Bronchial epithelial cell (primary cell): ENCODE measurements around the gene NKIRAS1. TPM values are rescaled to one million over a fixed set of nuclear protein-coding genes. Genes with fewer than 3 reads are reported as not detected.

ENCODE experiments used
- DNase-seq: peaks from one replicate; pipeline ENCODE4 v3.0.0-alpha.2; 2010; ENCODE audit warnings: low read depth
- FAIRE-seq: peaks from 2 replicates; lab custom pipeline; 2011; peaks lifted over from hg19 to GRCh38; lab: Jason Lieb, UNC
- H3K27me3 ChIP-seq: 2 replicates; pipeline ENCODE4 v1.5.1; 2011; ENCODE audit warnings: low read length; ENCODE audit not compliant: control insufficient read depth, insufficient read depth
- H3K36me3 ChIP-seq: 2 replicates; pipeline ENCODE4 v1.5.1; 2011; ENCODE audit warnings: low read length; ENCODE audit not compliant: control insufficient read depth, insufficient read depth
- H3K4me3 ChIP-seq: 2 replicates; pipeline ENCODE4 v1.5.1; 2011; ENCODE audit warnings: mild to moderate bottlenecking, low read depth, low read length, control low read depth
- total RNA-seq: library from RNA; depleted of rRNA; stranded (reverse); fragments of >200 nt; gene quantifications from 2 replicates; pipeline ENCODE4 v1.2.1, GENCODE V29; 2014
- TF ChIP-seq, protein P1 (sequence below): IDR thresholded peaks from 2 replicates; pipeline ENCODE4 v1.5.1; 2011; ENCODE audit warnings: mild to moderate bottlenecking, moderate library complexity, low read length, control low read depth, inconsistent platforms; ENCODE audit not compliant: insufficient read depth, severe bottlenecking

NKIRAS1 gene
- total RNA-seq, 1 donor from 2014 or later, result 11.8 TPM

DNA sequence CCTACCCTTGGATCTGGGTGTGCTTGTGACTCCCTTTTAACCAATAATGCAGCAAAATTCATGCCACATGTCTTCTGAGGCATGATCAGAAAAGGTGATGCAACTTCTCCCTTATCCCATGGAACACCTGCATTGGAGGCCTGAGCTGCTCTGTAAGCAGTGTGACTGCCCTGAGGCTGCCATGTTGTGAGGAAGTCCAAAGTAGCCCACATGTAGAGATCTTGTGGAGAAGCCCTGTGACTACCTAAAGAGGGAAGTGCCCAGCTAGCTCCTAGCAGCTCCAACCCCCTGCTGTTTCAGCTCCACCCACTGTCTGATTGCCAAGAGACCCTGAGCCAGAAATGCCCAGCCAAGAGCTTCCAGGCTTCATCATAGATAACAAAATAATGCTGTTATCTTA, 21.9 kb upstream of the NKIRAS1 start:
- no peak for FAIRE-seq

DNA sequence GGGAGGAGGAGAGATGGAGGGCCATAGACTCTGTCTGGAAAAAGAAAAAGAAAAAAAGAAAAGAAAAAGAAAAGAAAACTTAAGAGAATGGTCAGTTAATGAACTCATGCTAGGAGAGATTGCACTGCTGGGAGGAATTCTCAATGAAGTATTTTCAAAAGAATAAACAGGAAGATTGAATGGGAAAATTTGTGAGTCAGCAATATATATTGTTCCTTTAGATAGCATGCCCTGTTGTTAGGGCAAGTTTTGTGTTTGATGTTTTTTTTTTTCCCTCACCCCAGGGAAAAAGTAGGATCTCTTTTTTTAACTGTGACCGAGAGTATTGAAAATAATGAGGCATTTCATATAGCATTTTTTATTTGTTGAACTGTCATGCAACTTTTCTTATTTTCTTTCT, 20.5 kb upstream of the NKIRAS1 start:
- no peak overlapping the region for H3K4me3 ChIP-seq
- TF ChIP-seq, protein P1, sequence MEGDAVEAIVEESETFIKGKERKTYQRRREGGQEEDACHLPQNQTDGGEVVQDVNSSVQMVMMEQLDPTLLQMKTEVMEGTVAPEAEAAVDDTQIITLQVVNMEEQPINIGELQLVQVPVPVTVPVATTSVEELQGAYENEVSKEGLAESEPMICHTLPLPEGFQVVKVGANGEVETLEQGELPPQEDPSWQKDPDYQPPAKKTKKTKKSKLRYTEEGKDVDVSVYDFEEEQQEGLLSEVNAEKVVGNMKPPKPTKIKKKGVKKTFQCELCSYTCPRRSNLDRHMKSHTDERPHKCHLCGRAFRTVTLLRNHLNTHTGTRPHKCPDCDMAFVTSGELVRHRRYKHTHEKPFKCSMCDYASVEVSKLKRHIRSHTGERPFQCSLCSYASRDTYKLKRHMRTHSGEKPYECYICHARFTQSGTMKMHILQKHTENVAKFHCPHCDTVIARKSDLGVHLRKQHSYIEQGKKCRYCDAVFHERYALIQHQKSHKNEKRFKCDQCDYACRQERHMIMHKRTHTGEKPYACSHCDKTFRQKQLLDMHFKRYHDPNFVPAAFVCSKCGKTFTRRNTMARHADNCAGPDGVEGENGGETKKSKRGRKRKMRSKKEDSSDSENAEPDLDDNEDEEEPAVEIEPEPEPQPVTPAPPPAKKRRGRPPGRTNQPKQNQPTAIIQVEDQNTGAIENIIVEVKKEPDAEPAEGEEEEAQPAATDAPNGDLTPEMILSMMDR, result no peak
- no peaks in the 10 kb centered on the region for H3K27me3 ChIP-seq
- no peaks in the 10 kb centered on the region for H3K36me3 ChIP-seq
- no peak for FAIRE-seq
- DNase-seq, result no peak

More for the DNA sequence above, 21.9 kb upstream of the NKIRAS1 start:
- Histone ChIP-seq H3K27me3 (no peaks in the 10 kb centered on the region), H3K36me3 (no peaks in the 10 kb centered on the region), H3K4me3 (no peak overlapping the region)
- TF ChIP-seq, protein P1, result no peak
- DNase-seq, result no peak

DNA sequence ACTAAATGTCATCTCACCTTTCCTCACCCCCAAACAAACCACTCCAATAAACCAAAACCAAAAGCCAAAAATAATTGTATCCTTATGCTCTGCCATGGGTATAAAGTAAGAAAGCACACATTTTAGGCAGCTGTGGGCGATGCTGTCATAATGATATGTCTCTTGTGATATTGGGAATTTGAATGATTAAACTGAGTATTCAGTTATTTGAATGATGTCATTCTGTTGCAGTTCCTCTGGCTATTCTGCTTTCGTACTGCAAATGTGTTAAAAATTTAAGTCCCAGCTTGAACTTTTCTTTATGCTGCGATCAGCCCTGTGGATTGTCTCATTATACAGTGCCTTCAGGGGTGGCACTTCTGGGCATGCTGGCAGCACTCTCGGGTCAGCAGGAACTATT, 17.5 kb upstream of the NKIRAS1 start:
- TF ChIP-seq, protein P1, result no peak
- no peaks in the 10 kb centered on the region for H3K36me3 ChIP-seq
- DNase-seq, result no peak
- no peaks in the 10 kb centered on the region for H3K27me3 ChIP-seq
- H3K4me3 ChIP-seq, result no peak overlapping the region
- no peak for FAIRE-seq

GRCh38 chr3:23932571-23932970, 15.8 kb upstream of the NKIRAS1 start:
- Histone ChIP-seq H3K4me3 (no peak overlapping the region), H3K36me3 (no peaks in the 10 kb centered on the region), H3K27me3 (no peaks in the 10 kb centered on the region)
- TF ChIP-seq, protein P1, result no peak
- DNase-seq (no peak), FAIRE-seq (no peak)

DNA sequence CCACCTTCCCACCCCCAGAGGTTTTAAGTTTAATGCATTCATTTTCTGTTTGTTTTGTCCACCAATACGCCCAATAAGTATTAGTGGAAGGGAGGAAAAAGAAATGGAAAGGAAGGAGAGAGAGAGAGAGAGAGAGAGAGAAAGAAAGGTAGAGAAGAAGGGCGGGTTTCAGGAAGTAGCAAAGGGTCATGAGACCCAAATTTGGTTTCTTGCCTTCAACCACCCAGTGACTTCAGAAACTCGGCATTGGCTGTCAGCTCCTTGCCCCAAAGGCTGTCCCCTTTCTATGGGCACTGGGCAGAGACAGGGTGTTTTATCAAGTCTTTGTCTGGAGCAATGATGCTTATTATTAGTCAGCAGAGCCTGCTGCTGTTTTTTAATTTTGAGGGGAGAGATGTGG, 14.8 kb upstream of the NKIRAS1 start:
- FAIRE-seq, result no peak
- DNase-seq, result no peak

GRCh38 chr3:23928524-23928923, 11.7 kb upstream of the NKIRAS1 start:
- H3K27me3 ChIP-seq, result no peaks in the 10 kb centered on the region
- TF ChIP-seq, protein P1, result no peak
- no peak overlapping the region for H3K4me3 ChIP-seq
- no peaks in the 10 kb centered on the region for H3K36me3 ChIP-seq
- no peak for FAIRE-seq
- DNase-seq, result peak; percentile 64

More for the DNA sequence above, 14.8 kb upstream of the NKIRAS1 start:
- TF ChIP-seq, protein P1, result no peak
- Histone ChIP-seq H3K27me3 (no peaks in the 10 kb centered on the region), H3K4me3 (no peak overlapping the region), H3K36me3 (no peaks in the 10 kb centered on the region)
